ENCODE results near the gene WHRN. TPM values are rescaled to one million over a fixed set of nuclear protein-coding genes. Genes with fewer than 3 reads are reported as not detected.

The WHRN gene
- total RNA-seq, 4 donors from 2014 or later, result 3.0 to 15.5 (median 6.6) TPM

DNA sequence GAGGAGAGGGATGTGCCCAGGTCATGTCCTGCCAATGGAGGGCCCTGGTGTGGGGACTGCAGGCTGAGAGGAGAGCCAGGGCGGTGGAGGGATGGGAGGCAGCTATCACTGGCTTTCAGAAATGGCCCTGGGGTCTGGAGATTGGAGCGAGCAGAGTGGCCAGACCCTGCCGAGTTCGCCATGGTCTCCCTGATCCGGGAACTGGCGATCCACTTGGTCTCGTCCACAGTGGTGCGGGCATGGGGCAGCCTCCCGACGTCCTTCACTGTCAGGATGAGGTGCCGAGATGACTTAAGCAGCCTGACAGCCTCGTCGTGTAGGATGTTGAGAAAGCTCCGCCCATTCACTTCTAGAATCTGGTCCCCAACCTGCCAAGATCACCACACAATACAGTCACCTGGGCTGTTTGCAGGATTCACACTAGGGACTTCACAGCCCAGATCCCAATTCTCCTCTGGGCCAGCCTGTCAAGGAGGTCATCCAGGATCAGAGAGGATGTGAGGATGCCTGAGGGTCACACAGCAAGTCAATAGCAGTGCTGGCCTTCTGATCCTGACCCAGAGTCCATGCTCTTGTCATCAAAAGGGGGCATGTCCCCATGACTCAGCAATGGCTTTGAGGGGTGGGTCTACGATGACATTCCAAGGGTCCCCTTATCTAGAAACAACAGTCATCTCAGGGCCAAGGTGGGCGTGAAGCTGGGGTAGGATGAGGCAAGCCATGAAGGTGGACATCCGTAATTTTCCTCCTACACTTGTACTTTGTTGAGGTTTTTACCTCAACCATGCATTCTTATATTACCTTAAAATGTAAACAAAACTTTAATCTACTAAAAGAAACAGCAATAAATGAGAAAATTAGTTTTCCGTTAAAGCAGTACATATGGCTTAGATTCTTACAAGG is 79.0 kb downstream of the WHRN start:
- ATAC-seq (ENCODE audit: low FRiP score) (no peak), DNase-seq (ENCODE audit: low spot score) (no peak)
- TF ChIP-seq, protein P1, sequence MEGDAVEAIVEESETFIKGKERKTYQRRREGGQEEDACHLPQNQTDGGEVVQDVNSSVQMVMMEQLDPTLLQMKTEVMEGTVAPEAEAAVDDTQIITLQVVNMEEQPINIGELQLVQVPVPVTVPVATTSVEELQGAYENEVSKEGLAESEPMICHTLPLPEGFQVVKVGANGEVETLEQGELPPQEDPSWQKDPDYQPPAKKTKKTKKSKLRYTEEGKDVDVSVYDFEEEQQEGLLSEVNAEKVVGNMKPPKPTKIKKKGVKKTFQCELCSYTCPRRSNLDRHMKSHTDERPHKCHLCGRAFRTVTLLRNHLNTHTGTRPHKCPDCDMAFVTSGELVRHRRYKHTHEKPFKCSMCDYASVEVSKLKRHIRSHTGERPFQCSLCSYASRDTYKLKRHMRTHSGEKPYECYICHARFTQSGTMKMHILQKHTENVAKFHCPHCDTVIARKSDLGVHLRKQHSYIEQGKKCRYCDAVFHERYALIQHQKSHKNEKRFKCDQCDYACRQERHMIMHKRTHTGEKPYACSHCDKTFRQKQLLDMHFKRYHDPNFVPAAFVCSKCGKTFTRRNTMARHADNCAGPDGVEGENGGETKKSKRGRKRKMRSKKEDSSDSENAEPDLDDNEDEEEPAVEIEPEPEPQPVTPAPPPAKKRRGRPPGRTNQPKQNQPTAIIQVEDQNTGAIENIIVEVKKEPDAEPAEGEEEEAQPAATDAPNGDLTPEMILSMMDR (IDR thresholded peaks at IDR 0.05), result no peak

DNA sequence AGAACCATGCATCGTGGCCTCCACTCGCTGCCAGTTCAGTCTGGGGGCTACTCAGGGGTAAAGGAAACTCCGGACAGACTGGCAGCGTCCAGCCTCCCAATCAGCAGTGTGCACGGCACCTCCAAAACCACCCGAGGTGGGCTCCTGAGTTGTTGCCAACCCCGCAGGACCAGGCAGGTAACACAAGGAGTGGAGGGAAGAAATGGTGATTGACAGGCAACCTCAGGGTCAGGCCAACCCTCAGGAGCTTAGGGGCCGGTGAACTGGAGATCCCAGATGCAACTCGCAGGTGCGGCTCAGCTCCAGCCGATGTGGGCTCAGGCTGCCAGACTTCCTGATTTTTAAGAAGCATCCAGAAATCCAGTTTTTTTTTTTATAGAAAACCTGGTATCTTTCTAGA is 80.1 kb downstream of the WHRN start:
- TF ChIP-seq, protein P1 (IDR thresholded peaks at IDR 0.05), result no peak
- DNase-seq (ENCODE audit: low spot score) (no peak), ATAC-seq (ENCODE audit: low FRiP score) (no peak)

DNA sequence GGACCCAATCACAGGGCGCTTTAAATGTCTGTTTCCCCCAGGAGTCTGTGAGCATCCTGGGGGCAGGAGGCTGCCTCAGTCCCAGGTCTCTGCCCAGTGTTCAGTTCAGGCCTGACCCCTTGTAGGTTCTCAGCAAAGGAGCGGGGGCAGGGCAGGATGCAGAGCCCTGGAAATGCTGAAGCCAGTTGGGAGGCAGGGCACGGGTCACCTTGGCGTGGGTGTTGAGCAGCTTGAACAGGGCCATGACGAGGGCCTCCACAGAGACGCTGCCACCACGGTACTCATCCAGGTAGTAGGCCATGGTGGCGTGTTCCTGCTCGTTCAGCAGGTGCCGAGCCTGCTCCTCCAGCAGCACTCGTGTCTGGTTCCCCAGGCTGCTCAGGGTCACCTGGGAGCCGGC is 81.1 kb downstream of the WHRN start:
- TF ChIP-seq, protein P1 (IDR thresholded peaks at IDR 0.05), result no peak
- ATAC-seq (ENCODE audit: low FRiP score) (no peak), DNase-seq (ENCODE audit: low spot score) (no peak)

DNA sequence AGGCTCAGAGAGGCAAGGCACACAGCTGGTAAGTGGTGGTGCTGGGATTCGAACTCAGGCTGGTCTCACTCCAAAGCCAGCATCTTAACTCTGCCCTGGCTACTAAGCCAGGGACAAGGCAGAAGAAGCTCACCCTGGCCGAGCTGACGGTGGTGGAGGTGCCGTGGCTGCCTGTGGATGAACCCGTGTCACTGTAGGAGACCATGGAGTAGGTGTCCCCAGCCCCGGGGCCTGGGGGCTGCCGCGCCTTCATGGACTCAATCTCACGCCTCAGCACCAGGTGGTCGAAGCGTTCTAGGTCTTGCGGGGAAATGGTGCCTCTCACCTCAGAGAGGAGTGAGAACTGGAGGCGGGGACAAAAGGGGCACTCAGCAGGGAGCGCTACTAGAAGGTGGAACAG is 82.1 kb downstream of the WHRN start:
- TF ChIP-seq, protein P1 (IDR thresholded peaks at IDR 0.05), result no peak
- ATAC-seq (ENCODE audit: low FRiP score) (no peak), DNase-seq (ENCODE audit: low spot score) (no peak)

DNA sequence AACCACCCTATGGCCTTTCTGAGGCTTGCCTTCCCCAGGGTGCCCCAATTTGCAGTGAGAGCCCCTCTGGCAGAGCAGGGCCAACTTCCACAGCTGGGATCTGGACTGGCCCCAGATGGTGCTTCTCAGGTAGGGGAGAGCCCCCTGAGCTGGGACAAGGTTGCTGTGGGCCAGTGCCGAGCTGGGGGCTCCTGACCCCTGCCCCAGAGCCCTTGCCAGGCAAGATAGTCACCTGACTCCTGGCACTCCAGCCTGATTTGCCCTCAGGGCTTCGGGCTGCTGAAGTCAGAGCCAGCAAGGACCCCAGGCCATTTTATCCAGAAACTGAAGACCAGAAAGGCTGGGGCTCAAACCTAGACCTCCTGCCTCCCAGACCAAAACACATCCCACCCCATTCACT is 84.1 kb downstream of the WHRN start:
- TF ChIP-seq, protein P1 (IDR thresholded peaks at IDR 0.05), result no peak
- DNase-seq (ENCODE audit: low spot score) (no peak), ATAC-seq (ENCODE audit: low FRiP score) (no peak)

DNA sequence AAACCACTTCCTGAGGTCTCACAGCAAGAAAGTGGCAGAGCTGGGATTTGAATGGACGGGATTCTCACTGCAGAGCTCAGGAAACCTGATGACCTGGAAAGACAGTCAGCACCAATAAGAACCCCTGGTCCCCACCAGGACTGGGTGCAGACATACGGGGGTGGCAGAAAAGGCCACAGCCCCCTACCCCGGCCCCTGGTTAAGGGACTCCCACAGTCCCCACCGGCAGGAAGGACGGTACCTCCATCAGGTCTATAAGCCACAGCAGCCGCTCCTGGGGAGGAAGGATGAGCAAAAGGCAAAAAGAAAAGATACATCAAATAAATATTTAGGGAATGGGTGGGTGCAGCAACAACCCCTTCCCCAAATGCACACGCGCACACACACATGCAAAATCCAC is 85.5 kb downstream of the WHRN start:
- DNase-seq (ENCODE audit: low spot score), result no peak
- TF ChIP-seq, protein P1 (IDR thresholded peaks at IDR 0.05), result no peak
- ATAC-seq (ENCODE audit: low FRiP score), result no peak

DNA sequence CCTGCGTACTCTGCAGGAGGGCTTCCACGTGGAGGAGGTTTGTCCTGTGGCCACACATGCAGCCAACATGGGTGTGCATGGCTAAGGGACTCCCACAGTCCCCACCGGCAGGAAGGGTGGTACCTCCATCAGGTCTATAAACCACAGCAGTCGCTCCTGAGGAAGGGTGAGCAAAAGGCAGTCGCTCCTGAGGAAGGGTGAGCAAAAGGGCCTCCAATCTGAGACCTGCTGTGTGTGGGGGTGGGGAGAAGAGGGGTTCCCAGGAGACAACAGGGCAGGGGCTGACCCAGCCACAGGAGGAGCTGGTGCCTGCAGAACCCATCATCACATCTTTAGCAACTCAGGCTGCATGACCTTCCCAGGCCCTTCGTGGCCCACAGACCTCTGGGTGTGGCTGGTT is 87.2 kb downstream of the WHRN start:
- TF ChIP-seq, protein P1 (IDR thresholded peaks at IDR 0.05), result no peak

More for the DNA sequence above, 87.2 kb downstream of the WHRN start:
- no peak for ATAC-seq (ENCODE audit: low FRiP score)
- no peak for DNase-seq (ENCODE audit: low spot score)
